B cell (primary cell): ENCODE data around the gene GUCA2A.

Experiments
- CTCF ChIP-seq: fragments of 200-600 bp; IDR thresholded peaks from one replicate; pipeline ENCODE4 v1.8.0; 2022; ENCODE audit warnings: antibody characterized with exemption, mild to moderate bottlenecking
- EZH2 ChIP-seq: IDR thresholded peaks from 2 replicates; pipeline ENCODE4 v1.6.1; 2012; ENCODE audit warnings: borderline replicate concordance, low read depth, mild to moderate bottlenecking, moderate library complexity, low read length; ENCODE audit not compliant: insufficient read depth, poor library complexity, severe bottlenecking

- TF ChIP-seq CTCF (no peak), EZH2 (no peak)
Observed at GRCh38 chr1:42152119-42152518, 12.4 kb downstream of the GUCA2A start.
